ENCODE measurements around the gene AGR3.

Gene AGR3

GRCh38 chr7:16826060-16826459 lies 55.7 kb downstream of the AGR3 start:
- no peak overlapping the region for H2BK120ac ChIP-seq (ENCODE audit: low read depth, low read length)
- no peak overlapping the region for H4K8ac ChIP-seq (ENCODE audit: low read depth, low read length)
- no peak overlapping the region for H3K4me2 ChIP-seq (ENCODE audit: low read length)
- H3K9ac ChIP-seq (ENCODE audit: low read length): no peak overlapping the region
- no peaks in the 10 kb centered on the region for H3K36me3 ChIP-seq (ENCODE audit: control insufficient read depth, insufficient read depth, low read length)
- no peak overlapping the region for H3K4ac ChIP-seq (ENCODE audit: low read depth, low read length)
- H3K27ac ChIP-seq (ENCODE audit: low read depth, low read length): no peak overlapping the region
- H4K5ac ChIP-seq (ENCODE audit: low read length): no peak overlapping the region
- no peak overlapping the region for H2BK15ac ChIP-seq (replicated peaks; ENCODE audit: low read depth)
- no peaks in the 10 kb centered on the region for H3K79me2 ChIP-seq (ENCODE audit: control insufficient read depth, insufficient read depth, low read length)
- H3K79me1 ChIP-seq (ENCODE audit: low read length): no peaks in the 10 kb centered on the region
- H3K27me3 ChIP-seq (ENCODE audit: insufficient read depth, low read length, poor library complexity): no peaks in the 10 kb centered on the region
- H3K4me3 ChIP-seq (ENCODE audit: low read length): no peak overlapping the region
- no peak overlapping the region for H2AK5ac ChIP-seq (ENCODE audit: low read length)
- H3K56ac ChIP-seq (ENCODE audit: low read length): no peak overlapping the region
- H2BK5ac ChIP-seq (ENCODE audit: low read length): no peak overlapping the region
- no peak overlapping the region for H3K23ac ChIP-seq (ENCODE audit: low read length)
- H3K4me1 ChIP-seq (ENCODE audit: control insufficient read depth, low read depth, low read length): no peaks in the 10 kb centered on the region
- H3K18ac ChIP-seq (ENCODE audit: low read length): no peak overlapping the region
- no peak for DNase-seq

GRCh38 chr7:16822029-16822428 lies 59.8 kb downstream of the AGR3 start:
- no peak overlapping the region for H3K4me2 ChIP-seq (ENCODE audit: low read length)
- no peak overlapping the region for H3K18ac ChIP-seq (ENCODE audit: low read length)
- no peak overlapping the region for H2AK5ac ChIP-seq (ENCODE audit: low read length)
- no peak overlapping the region for H3K4ac ChIP-seq (ENCODE audit: low read depth, low read length)
- H4K8ac ChIP-seq (ENCODE audit: low read depth, low read length): no peak overlapping the region
- no peak overlapping the region for H3K4me3 ChIP-seq (ENCODE audit: low read length)
- no peak overlapping the region for H3K27ac ChIP-seq (ENCODE audit: low read depth, low read length)
- no peak overlapping the region for H2BK120ac ChIP-seq (ENCODE audit: low read depth, low read length)
- H3K23ac ChIP-seq (ENCODE audit: low read length): no peak overlapping the region
- no peak overlapping the region for H2BK15ac ChIP-seq (replicated peaks; ENCODE audit: low read depth)
- no peak overlapping the region for H3K56ac ChIP-seq (ENCODE audit: low read length)
- no peak overlapping the region for H3K9ac ChIP-seq (ENCODE audit: low read length)
- no peak overlapping the region for H2BK5ac ChIP-seq (ENCODE audit: low read length)
- DNase-seq: no peak
- no peak overlapping the region for H4K5ac ChIP-seq (ENCODE audit: low read length)
- no CpG with 5 or more reads among the region's 3 CpGs for WGBS (ENCODE audit: extremely low coverage, insufficient coverage, low lambda C conversion rate)
- H3K79me2 ChIP-seq (ENCODE audit: control insufficient read depth, insufficient read depth, low read length): no peaks in the 10 kb centered on the region
- no peaks in the 10 kb centered on the region for H3K27me3 ChIP-seq (ENCODE audit: insufficient read depth, low read length, poor library complexity)
- H3K36me3 ChIP-seq (ENCODE audit: control insufficient read depth, insufficient read depth, low read length): no peaks in the 10 kb centered on the region
- no peaks in the 10 kb centered on the region for H3K79me1 ChIP-seq (ENCODE audit: low read length)
- H3K4me1 ChIP-seq (ENCODE audit: control insufficient read depth, low read depth, low read length): no peaks in the 10 kb centered on the region

- no peak overlapping the region for H2BK15ac ChIP-seq (replicated peaks; ENCODE audit: low read depth)
- no peak overlapping the region for H2BK5ac ChIP-seq (ENCODE audit: low read length)
- H3K4me2 ChIP-seq (ENCODE audit: low read length): no peak overlapping the region
- H4K5ac ChIP-seq (ENCODE audit: low read length): no peak overlapping the region
- H3K4me1 ChIP-seq (ENCODE audit: control insufficient read depth, low read depth, low read length): no peaks in the 10 kb centered on the region
- no peaks in the 10 kb centered on the region for H3K79me2 ChIP-seq (ENCODE audit: control insufficient read depth, insufficient read depth, low read length)
- no peak overlapping the region for H2BK120ac ChIP-seq (ENCODE audit: low read depth, low read length)
- no peak for DNase-seq
- no peak overlapping the region for H3K4me3 ChIP-seq (ENCODE audit: low read length)
- H4K8ac ChIP-seq (ENCODE audit: low read depth, low read length): no peak overlapping the region
- H3K79me1 ChIP-seq (ENCODE audit: low read length): no peaks in the 10 kb centered on the region
- no peaks in the 10 kb centered on the region for H3K27me3 ChIP-seq (ENCODE audit: insufficient read depth, low read length, poor library complexity)
- WGBS (ENCODE audit: extremely low coverage, insufficient coverage, low lambda C conversion rate): no CpG with 5 or more reads among the region's 3 CpGs
- H3K56ac ChIP-seq (ENCODE audit: low read length): no peak overlapping the region
- no peak overlapping the region for H3K9ac ChIP-seq (ENCODE audit: low read length)
- no peaks in the 10 kb centered on the region for H3K36me3 ChIP-seq (ENCODE audit: control insufficient read depth, insufficient read depth, low read length)
- H3K27ac ChIP-seq (ENCODE audit: low read depth, low read length): no peak overlapping the region
- no peak overlapping the region for H3K18ac ChIP-seq (ENCODE audit: low read length)
- H3K23ac ChIP-seq (ENCODE audit: low read length): no peak overlapping the region
- H3K4ac ChIP-seq (ENCODE audit: low read depth, low read length): no peak overlapping the region
- H2AK5ac ChIP-seq (ENCODE audit: low read length): no peak overlapping the region
These were observed 63.1 kb downstream of the AGR3 start for GRCh38 chr7:16818732-16819131.

- DNase-seq: no peak
- H3K4ac ChIP-seq (ENCODE audit: low read depth, low read length): no peak overlapping the region
- no peak overlapping the region for H2BK5ac ChIP-seq (ENCODE audit: low read length)
- no peaks in the 10 kb centered on the region for H3K27me3 ChIP-seq (ENCODE audit: insufficient read depth, low read length, poor library complexity)
- no peak overlapping the region for H2BK120ac ChIP-seq (ENCODE audit: low read depth, low read length)
- H3K4me2 ChIP-seq (ENCODE audit: low read length): no peak overlapping the region
- H4K5ac ChIP-seq (ENCODE audit: low read length): no peak overlapping the region
- no peak overlapping the region for H3K27ac ChIP-seq (ENCODE audit: low read depth, low read length)
- no peaks in the 10 kb centered on the region for H3K36me3 ChIP-seq (ENCODE audit: control insufficient read depth, insufficient read depth, low read length)
- H4K8ac ChIP-seq (ENCODE audit: low read depth, low read length): no peak overlapping the region
- H2AK5ac ChIP-seq (ENCODE audit: low read length): no peak overlapping the region
- no CpG with 5 or more reads among the region's 1 CpG for WGBS (ENCODE audit: extremely low coverage, insufficient coverage, low lambda C conversion rate)
- no peak overlapping the region for H3K23ac ChIP-seq (ENCODE audit: low read length)
- no peak overlapping the region for H3K18ac ChIP-seq (ENCODE audit: low read length)
- no peaks in the 10 kb centered on the region for H3K4me1 ChIP-seq (ENCODE audit: control insufficient read depth, low read depth, low read length)
- no peak overlapping the region for H2BK15ac ChIP-seq (replicated peaks; ENCODE audit: low read depth)
- H3K9ac ChIP-seq (ENCODE audit: low read length): no peak overlapping the region
- H3K4me3 ChIP-seq (ENCODE audit: low read length): no peak overlapping the region
- no peak overlapping the region for H3K56ac ChIP-seq (ENCODE audit: low read length)
- no peaks in the 10 kb centered on the region for H3K79me2 ChIP-seq (ENCODE audit: control insufficient read depth, insufficient read depth, low read length)
- no peaks in the 10 kb centered on the region for H3K79me1 ChIP-seq (ENCODE audit: low read length)
These were observed 64.2 kb downstream of the AGR3 start for GRCh38 chr7:16817536-16817935.

GRCh38 chr7:16816824-16817223 lies 65.0 kb downstream of the AGR3 start:
- H2BK120ac ChIP-seq (ENCODE audit: low read depth, low read length): no peak overlapping the region
- no peak overlapping the region for H4K8ac ChIP-seq (ENCODE audit: low read depth, low read length)
- no peak overlapping the region for H2BK5ac ChIP-seq (ENCODE audit: low read length)
- H3K56ac ChIP-seq (ENCODE audit: low read length): no peak overlapping the region
- no peak overlapping the region for H2BK15ac ChIP-seq (replicated peaks; ENCODE audit: low read depth)
- H3K36me3 ChIP-seq (ENCODE audit: control insufficient read depth, insufficient read depth, low read length): no peaks in the 10 kb centered on the region
- no peaks in the 10 kb centered on the region for H3K79me2 ChIP-seq (ENCODE audit: control insufficient read depth, insufficient read depth, low read length)
- no peak overlapping the region for H3K4me2 ChIP-seq (ENCODE audit: low read length)
- no peak overlapping the region for H2AK5ac ChIP-seq (ENCODE audit: low read length)
- H3K27ac ChIP-seq (ENCODE audit: low read depth, low read length): no peak overlapping the region
- WGBS (ENCODE audit: extremely low coverage, insufficient coverage, low lambda C conversion rate): no CpG with 5 or more reads among the region's 2 CpGs
- H3K18ac ChIP-seq (ENCODE audit: low read length): no peak overlapping the region
- H3K23ac ChIP-seq (ENCODE audit: low read length): no peak overlapping the region
- no peaks in the 10 kb centered on the region for H3K79me1 ChIP-seq (ENCODE audit: low read length)
- no peak overlapping the region for H3K4me3 ChIP-seq (ENCODE audit: low read length)
- no peak overlapping the region for H4K5ac ChIP-seq (ENCODE audit: low read length)
- H3K4ac ChIP-seq (ENCODE audit: low read depth, low read length): no peak overlapping the region
- H3K9ac ChIP-seq (ENCODE audit: low read length): no peak overlapping the region
- H3K4me1 ChIP-seq (ENCODE audit: control insufficient read depth, low read depth, low read length): no peaks in the 10 kb centered on the region
- no peaks in the 10 kb centered on the region for H3K27me3 ChIP-seq (ENCODE audit: insufficient read depth, low read length, poor library complexity)
- DNase-seq: no peak

- Histone ChIP-seq H2BK120ac (ENCODE audit: low read depth, low read length) (no peak overlapping the region), H3K4me2 (ENCODE audit: low read length) (no peak overlapping the region), H3K4me1 (ENCODE audit: control insufficient read depth, low read depth, low read length) (no peaks in the 10 kb centered on the region), H3K4ac (ENCODE audit: low read depth, low read length) (no peak overlapping the region), H2BK5ac (ENCODE audit: low read length) (no peak overlapping the region), H3K36me3 (ENCODE audit: control insufficient read depth, insufficient read depth, low read length) (no peaks in the 10 kb centered on the region), H3K4me3 (ENCODE audit: low read length) (no peak overlapping the region), H3K18ac (ENCODE audit: low read length) (no peak overlapping the region), H2BK15ac (replicated peaks; ENCODE audit: low read depth) (no peak overlapping the region), H4K5ac (ENCODE audit: low read length) (no peak overlapping the region), H3K27me3 (ENCODE audit: insufficient read depth, low read length, poor library complexity) (no peaks in the 10 kb centered on the region), H3K56ac (ENCODE audit: low read length) (no peak overlapping the region), H3K27ac (ENCODE audit: low read depth, low read length) (no peak overlapping the region), H3K79me1 (ENCODE audit: low read length) (no peaks in the 10 kb centered on the region), H2AK5ac (ENCODE audit: low read length) (no peak overlapping the region), H3K9ac (ENCODE audit: low read length) (no peak overlapping the region), H4K8ac (ENCODE audit: low read depth, low read length) (no peak overlapping the region), H3K79me2 (ENCODE audit: control insufficient read depth, insufficient read depth, low read length) (no peaks in the 10 kb centered on the region), H3K23ac (ENCODE audit: low read length) (no peak overlapping the region)
- no peak for DNase-seq
- WGBS (ENCODE audit: extremely low coverage, insufficient coverage, low lambda C conversion rate): no CpG with 5 or more reads among the region's 2 CpGs
These were observed 66.8 kb downstream of the AGR3 start for GRCh38 chr7:16815001-16815400.

Data from mesendoderm (in vitro differentiated cells).